IMR-90 (cell line): Measurements from ENCODE around the gene TCF20. TPM values are rescaled to one million over a fixed set of nuclear protein-coding genes. Genes with fewer than 3 reads are reported as not detected.

Experiments used
- ATAC-seq: fragments of 200-7000 bp; cut with Tn5 transposase; 2 replicates; pipeline ENCODE4 v1.9.1; 2020; ENCODE audit warnings: low read depth, mild to moderate bottlenecking, moderate library complexity
- BruUV-seq: library from RNA; stranded (reverse); fragments of 400-500 nt; replicated peaks from 2 replicates; lab custom pipeline; 2021; lab: Mats Ljungman, UMichigan
- CTCF ChIA-PET: fragments of 300-600 bp; formaldehyde crosslinking; extraction: SDS; loops from one replicate; lab custom pipeline; 2021; ENCODE audit warnings: antibody characterized with exemption; lab: Yijun Ruan, JAX
- POLR2A ChIA-PET: fragments of 300-600 bp; sonication (Branson Sonifier 250); formaldehyde crosslinking; loops from one replicate; lab custom pipeline; 2022; ENCODE audit warnings: antibody characterized with exemption; ENCODE audit not compliant: unreplicated experiment; lab: Charles Lee
- DNase-seq: peaks from one replicate; pipeline ENCODE4 v3.0.0; 2013
- H2AFZ ChIP-seq: replicated peaks from 2 replicates; pipeline ENCODE3; 2013; ENCODE audit warnings: low read length, mild to moderate bottlenecking; ENCODE audit not compliant: poor library complexity
- H2AK5ac ChIP-seq: 2 replicates; pipeline ENCODE4 v1.6.1; 2013; ENCODE audit warnings: low read depth, low read length, inconsistent platforms
- H2AK9ac ChIP-seq: replicated peaks from 2 replicates; pipeline ENCODE3; 2013; ENCODE audit warnings: mild to moderate bottlenecking, low read depth, low read length, moderate library complexity; ENCODE audit not compliant: poor library complexity
- H2BK120ac ChIP-seq: 2 replicates; pipeline ENCODE4 v1.6.1; 2013; ENCODE audit warnings: low read depth, low read length, inconsistent platforms
- H2BK15ac ChIP-seq: 3 replicates; pipeline ENCODE4 v1.6.1; 2013; ENCODE audit warnings: low read depth, low read length, inconsistent platforms
- H2BK20ac ChIP-seq: 2 replicates; pipeline ENCODE4 v1.6.1; 2013; ENCODE audit warnings: low read depth, mild to moderate bottlenecking, inconsistent platforms, low read length, moderate library complexity
- H2BK5ac ChIP-seq: 2 replicates; pipeline ENCODE4 v1.6.1; 2013; ENCODE audit warnings: mild to moderate bottlenecking, low read depth, low read length, inconsistent platforms; ENCODE audit not compliant: poor library complexity, severe bottlenecking
- H3K14ac ChIP-seq: replicated peaks from 2 replicates; pipeline ENCODE4 v1.6.1; 2013; ENCODE audit warnings: low read depth, low read length, inconsistent platforms
- H3K18ac ChIP-seq: 2 replicates; pipeline ENCODE4 v1.6.1; 2013; ENCODE audit warnings: low read depth, low read length, control low read depth
- H3K23ac ChIP-seq: 2 replicates; pipeline ENCODE4 v1.6.1; 2013; ENCODE audit warnings: low read depth, low read length, inconsistent platforms
- H3K27ac ChIP-seq: 2 replicates; pipeline ENCODE4 v1.5.1; 2013; ENCODE audit warnings: mild to moderate bottlenecking, control low read depth, low read length; ENCODE audit not compliant: insufficient read depth
- H3K27me3 ChIP-seq: 2 replicates; pipeline ENCODE4 v1.6.1; 2013; ENCODE audit warnings: low read length; ENCODE audit not compliant: control insufficient read depth, insufficient read depth
- H3K36me3 ChIP-seq: 2 replicates; pipeline ENCODE4 v1.6.1; 2013; ENCODE audit warnings: low read length, mixed read lengths; ENCODE audit not compliant: control insufficient read depth, insufficient read depth
- H3K4ac ChIP-seq: 2 replicates; pipeline ENCODE4 v1.6.1; 2013; ENCODE audit warnings: low read depth, low read length, inconsistent platforms
- H3K4me1 ChIP-seq: 2 replicates; pipeline ENCODE4 v1.6.1; 2013; ENCODE audit warnings: low read length, mixed read lengths; ENCODE audit not compliant: control insufficient read depth, insufficient read depth
- H3K4me2 ChIP-seq: 2 replicates; pipeline ENCODE4 v1.6.1; 2013; ENCODE audit warnings: low read depth, mild to moderate bottlenecking, control low read depth, low read length, moderate library complexity
- H3K4me3 ChIP-seq: 2 replicates; pipeline ENCODE4 v1.5.1; 2013; ENCODE audit warnings: low read depth, mild to moderate bottlenecking, control low read depth, low read length, moderate library complexity; ENCODE audit not compliant: insufficient read depth
- H3K56ac ChIP-seq: 2 replicates; pipeline ENCODE4 v1.6.1; 2013; ENCODE audit warnings: low read length, inconsistent platforms; ENCODE audit not compliant: insufficient read depth; ENCODE audit errors: extremely low read depth
- H3K79me1 ChIP-seq, 2 experiments: 2 replicates each; pipeline ENCODE4 v1.6.1; 2013; ENCODE audit warnings: low read length in 2 of 2, inconsistent platforms in 1 of 2, low read depth in 1 of 2
- H3K9ac ChIP-seq: 2 replicates; pipeline ENCODE4 v1.6.1; 2013; ENCODE audit warnings: low read depth, low read length, control low read depth
- H3K9me1 ChIP-seq: 2 replicates; pipeline ENCODE4 v1.6.1; 2013; ENCODE audit warnings: low read length, inconsistent platforms; ENCODE audit not compliant: insufficient read depth
- H3K9me3 ChIP-seq: 2 replicates; pipeline ENCODE4 v1.6.1; 2013; ENCODE audit warnings: low read length; ENCODE audit not compliant: control insufficient read depth, insufficient read depth
- H4K20me1 ChIP-seq: 2 replicates; pipeline ENCODE4 v1.6.1; 2013; ENCODE audit warnings: low read length, inconsistent platforms; ENCODE audit not compliant: insufficient read depth
- H4K5ac ChIP-seq: 2 replicates; pipeline ENCODE4 v1.6.1; 2013; ENCODE audit warnings: mild to moderate bottlenecking, low read depth, low read length, control low read depth
- H4K8ac ChIP-seq, 2 experiments: 2 replicates each; pipeline ENCODE4 v1.6.1; 2013; ENCODE audit warnings: low read depth in 2 of 2, low read length in 2 of 2, control low read depth in 1 of 2, inconsistent platforms in 1 of 2
- H4K91ac ChIP-seq: 2 replicates; pipeline ENCODE4 v1.6.1; 2013; ENCODE audit warnings: low read depth, low read length, inconsistent platforms; ENCODE audit not compliant: insufficient read depth
- BHLHE40 ChIP-seq: fragments of 150-350 bp; IDR thresholded peaks from 2 replicates; pipeline ENCODE4 v1.6.1; 2016; ENCODE audit warnings: mild to moderate bottlenecking, low read depth, low read length
- CHD1 ChIP-seq: IDR thresholded peaks from 2 replicates; pipeline ENCODE4 v1.6.1; 2012; ENCODE audit warnings: low read depth, low read length, improper control_type of control experiment
- FOS ChIP-seq: fragments of 150-350 bp; IDR thresholded peaks from 2 replicates; pipeline ENCODE4 v1.6.1; 2016; ENCODE audit warnings: low read depth, low read length
- MAZ ChIP-seq: IDR thresholded peaks from 2 replicates; pipeline ENCODE4 v1.6.1; 2012; ENCODE audit warnings: low read depth, mild to moderate bottlenecking, low read length, improper control_type of control experiment, moderate library complexity, borderline replicate concordance
- MXI1 ChIP-seq: IDR thresholded peaks from 2 replicates; pipeline ENCODE4 v1.6.1; 2012; ENCODE audit warnings: low read depth, mild to moderate bottlenecking, low read length, moderate library complexity, borderline replicate concordance
- NFE2L2 ChIP-seq: fragments of 150-350 bp; IDR thresholded peaks from 2 replicates; pipeline ENCODE4 v1.6.1; 2016; ENCODE audit warnings: low read depth, mild to moderate bottlenecking, low read length
- POLR2A ChIP-seq: IDR thresholded peaks from 2 replicates; pipeline ENCODE4 v1.6.1; 2012; ENCODE audit warnings: mild to moderate bottlenecking, low read depth, low read length
- RAD21 ChIP-seq: IDR thresholded peaks from 2 replicates; pipeline ENCODE4 v1.6.1; 2012; ENCODE audit warnings: low read length, improper control_type of control experiment
- RCOR1 ChIP-seq: IDR thresholded peaks from 2 replicates; pipeline ENCODE4 v1.6.1; 2012; ENCODE audit warnings: mild to moderate bottlenecking, low read length, improper control_type of control experiment; ENCODE audit not compliant: insufficient replicate concordance
- RFX5 ChIP-seq: IDR thresholded peaks from 2 replicates; pipeline ENCODE4 v1.8.0; 2012; ENCODE audit warnings: low read depth, mild to moderate bottlenecking, low read length, moderate library complexity
- SMC3 ChIP-seq: fragments of 150-350 bp; IDR thresholded peaks from 2 replicates; pipeline ENCODE4 v1.6.1; 2016; ENCODE audit warnings: low read depth, mild to moderate bottlenecking, antibody characterized with exemption, low read length, moderate library complexity
- WGBS, 2 experiments: methylation state at CpG; one replicate each; pipeline versions ENCODE4 v1.1.5 to v1.1.7; 2013; ENCODE audit warnings: missing lambda C conversion rate in 2 of 2; ENCODE audit not compliant: insufficient read length in 1 of 2; ENCODE audit errors: extremely low coverage in 2 of 2; 5-methylcytosine and 5-hydroxymethylcytosine counted together
- dilution Hi-C: fragments of 300-500 bp; cut with HindIII; formaldehyde crosslinking; loops from one replicate; pipeline ENCODE4 v1.14.3; 2018; ENCODE audit warnings: low sequenced_read_pairs; ENCODE audit not compliant: unreplicated experiment
- in situ Hi-C: fragments of 300-500 bp; cut with MboI; formaldehyde crosslinking; loops from 3 replicates; pipeline ENCODE4 v1.14.3; 2019; ENCODE audit warnings: low sequenced_read_pairs, inconsistent platforms, mixed read lengths
- intact Hi-C: fragments of 100-400 bp; cut with micrococcal nuclease; formaldehyde crosslinking; loops from 2 replicates; pipeline ENCODE4 v1.10.0; 2022
- polyA plus RNA-seq, 3 experiments: library from polyadenylated mRNA; depleted of rRNA; stranded (reverse); fragments of >200 nt; gene quantifications; 2 replicates each; pipeline ENCODE4 v1.2.3, GENCODE V29; 2012; ENCODE audit warnings: low replicate concordance in 1 of 3
- total RNA-seq: library from RNA; depleted of rRNA; stranded (reverse); fragments of >200 nt; gene quantifications from 2 replicates; pipeline ENCODE4 v1.2.3, GENCODE V29; 2012
- TF ChIP-seq, protein P1 (sequence below): fragments of 150-350 bp; IDR thresholded peaks from 2 replicates; pipeline ENCODE4 v1.6.1; 2016; ENCODE audit warnings: low read depth, mild to moderate bottlenecking, low read length, moderate library complexity, borderline replicate concordance
- TF ChIP-seq, protein P2 (sequence below): conservative IDR thresholded peaks from 2 replicates; pipeline ENCODE4 v1.5.1; 2012; ENCODE audit warnings: mild to moderate bottlenecking, low read depth, low read length, improper control_type of control experiment

The TCF20 gene
- total and polyA plus RNA-seq, 2 of the 4 experiments (the other 2 are of a cell fraction) = 8.9 to 23.7 TPM

DNA sequence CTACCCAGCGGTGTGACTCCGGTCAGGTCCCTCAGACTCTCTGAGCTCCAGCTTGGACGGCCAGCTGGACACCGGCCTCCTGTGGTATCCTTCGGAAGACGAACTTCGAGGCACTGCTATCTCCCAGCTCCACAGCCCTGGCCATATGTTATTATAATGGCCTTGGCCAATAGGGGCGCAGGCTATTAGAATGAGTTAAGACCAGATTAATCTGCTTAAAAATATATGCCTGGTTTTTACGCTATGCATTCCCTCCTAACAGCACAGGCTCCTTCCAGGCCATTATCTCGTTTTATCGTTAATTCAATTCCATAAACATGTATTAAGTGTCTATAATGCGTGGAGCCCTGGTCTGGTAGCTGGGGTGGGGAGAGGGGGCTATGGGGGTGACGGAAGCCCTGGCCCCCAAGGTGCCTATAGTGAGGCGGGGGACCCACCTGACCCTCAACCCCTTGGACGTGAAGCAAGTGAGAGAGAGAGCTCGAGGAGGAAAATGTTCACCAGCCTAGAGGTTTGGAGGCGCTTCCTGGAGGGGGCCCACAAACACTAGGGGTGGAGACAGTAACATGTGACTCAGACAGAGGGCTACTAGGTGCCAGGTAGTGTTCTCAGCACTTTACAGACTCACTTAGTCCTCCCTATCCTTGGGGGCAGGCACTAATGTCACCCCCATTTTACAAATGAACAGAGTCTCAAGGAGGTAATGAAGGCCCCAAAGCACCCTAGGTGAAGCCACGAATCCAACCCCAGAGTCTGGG, 37.5 kb upstream of the TCF20 start:
- Histone ChIP-seq H3K4me1 (no peaks in the 10 kb centered on the region), H4K8ac (no peak overlapping the region), H2AK9ac (no peak overlapping the region), H2AFZ (no peak overlapping the region), H2BK120ac (no peak overlapping the region), H3K4me2 (no peak overlapping the region), H3K56ac (no peak overlapping the region), H3K4ac (no peak overlapping the region), H3K18ac (no peak overlapping the region), H3K4me3 (no peak overlapping the region), H4K20me1 (no peaks in the 10 kb centered on the region; the same call in none of the 2 replicates), H3K79me1 (no peaks in the 10 kb centered on the region), H3K9me3 (no peaks in the 10 kb centered on the region), H3K36me3 (no peaks in the 10 kb centered on the region), H2BK20ac (no peak overlapping the region), H3K9ac (no peak overlapping the region), H2BK15ac (no peak overlapping the region), H3K14ac (no peak overlapping the region), H3K27me3 (peaks cover 37% of the 10 kb centered on the region), H2BK5ac (no peak overlapping the region), H4K5ac (no peak overlapping the region), H2AK5ac (no peak overlapping the region), H4K91ac (no peak overlapping the region), H3K27ac (no peak overlapping the region), H3K23ac (no peak overlapping the region), H3K9me1 (no peaks in the 10 kb centered on the region)
- BruUV-seq = no TSS peak
- dilution Hi-C loops (no loop called here), intact Hi-C loops (no loop called here), in situ Hi-C loops (no loop called here)
- ATAC-seq (no peak), DNase-seq (no peak)
- WGBS, 2 experiments = 100% methylated on average over 3 of the region's 18 CpGs; no CpG with 5 or more reads in 1 of the 2 experiments
- CTCF ChIA-PET = no interaction called here
- TF ChIP-seq, protein P1, sequence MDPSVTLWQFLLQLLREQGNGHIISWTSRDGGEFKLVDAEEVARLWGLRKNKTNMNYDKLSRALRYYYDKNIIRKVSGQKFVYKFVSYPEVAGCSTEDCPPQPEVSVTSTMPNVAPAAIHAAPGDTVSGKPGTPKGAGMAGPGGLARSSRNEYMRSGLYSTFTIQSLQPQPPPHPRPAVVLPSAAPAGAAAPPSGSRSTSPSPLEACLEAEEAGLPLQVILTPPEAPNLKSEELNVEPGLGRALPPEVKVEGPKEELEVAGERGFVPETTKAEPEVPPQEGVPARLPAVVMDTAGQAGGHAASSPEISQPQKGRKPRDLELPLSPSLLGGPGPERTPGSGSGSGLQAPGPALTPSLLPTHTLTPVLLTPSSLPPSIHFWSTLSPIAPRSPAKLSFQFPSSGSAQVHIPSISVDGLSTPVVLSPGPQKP = no peak
- TF ChIP-seq BHLHE40 (no peak), POLR2A (no peak), CHD1 (no peak), FOS (no peak), RCOR1 (no peak), RFX5 (no peak), MAZ (no peak), RAD21 (no peak), NFE2L2 (no peak), MXI1 (no peak), SMC3 (no peak)
- TF ChIP-seq, protein P2, sequence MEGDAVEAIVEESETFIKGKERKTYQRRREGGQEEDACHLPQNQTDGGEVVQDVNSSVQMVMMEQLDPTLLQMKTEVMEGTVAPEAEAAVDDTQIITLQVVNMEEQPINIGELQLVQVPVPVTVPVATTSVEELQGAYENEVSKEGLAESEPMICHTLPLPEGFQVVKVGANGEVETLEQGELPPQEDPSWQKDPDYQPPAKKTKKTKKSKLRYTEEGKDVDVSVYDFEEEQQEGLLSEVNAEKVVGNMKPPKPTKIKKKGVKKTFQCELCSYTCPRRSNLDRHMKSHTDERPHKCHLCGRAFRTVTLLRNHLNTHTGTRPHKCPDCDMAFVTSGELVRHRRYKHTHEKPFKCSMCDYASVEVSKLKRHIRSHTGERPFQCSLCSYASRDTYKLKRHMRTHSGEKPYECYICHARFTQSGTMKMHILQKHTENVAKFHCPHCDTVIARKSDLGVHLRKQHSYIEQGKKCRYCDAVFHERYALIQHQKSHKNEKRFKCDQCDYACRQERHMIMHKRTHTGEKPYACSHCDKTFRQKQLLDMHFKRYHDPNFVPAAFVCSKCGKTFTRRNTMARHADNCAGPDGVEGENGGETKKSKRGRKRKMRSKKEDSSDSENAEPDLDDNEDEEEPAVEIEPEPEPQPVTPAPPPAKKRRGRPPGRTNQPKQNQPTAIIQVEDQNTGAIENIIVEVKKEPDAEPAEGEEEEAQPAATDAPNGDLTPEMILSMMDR = no peak
- POLR2A ChIA-PET = interaction anchor here (0.5 kb wide), 1 partner anchor 24 kb away, joined by 3 read pairs; no protein-coding TSS in a partner anchor
